Keratinocyte (primary cell): ENCODE data around the gene ZBP1. TPM values are rescaled to one million over a fixed set of nuclear protein-coding genes. Genes with fewer than 3 reads are reported as not detected.

Experiments used
- DNase-seq: peaks from one replicate; pipeline ENCODE4 v3.0.0-alpha.2; 2011; ENCODE audit warnings: low read depth, missing footprints, low spot score
- FAIRE-seq: peaks from 2 replicates; lab custom pipeline; 2011; peaks lifted over from hg19 to GRCh38; lab: Jason Lieb, UNC
- H2AFZ ChIP-seq: 2 replicates; pipeline ENCODE4 v1.6.0; 2012; ENCODE audit warnings: low read length, control low read depth, inconsistent platforms; ENCODE audit not compliant: control insufficient read depth
- H3K27ac ChIP-seq: 2 replicates; pipeline ENCODE4 v1.5.1; 2011; ENCODE audit warnings: low read length; ENCODE audit not compliant: control insufficient read depth, insufficient read depth
- H3K27me3 ChIP-seq: 3 replicates; pipeline ENCODE4 v1.6.0; 2011; ENCODE audit warnings: low read length; ENCODE audit not compliant: control insufficient read depth, insufficient read depth; ENCODE audit errors: extremely low read depth
- H3K36me3 ChIP-seq, 2 experiments: 2 replicates in 1 of 2; 3 replicates in 1 of 2; pipeline ENCODE4 v1.5.1; 2011; ENCODE audit warnings: low read length in 2 of 2, mild to moderate bottlenecking in 1 of 2; ENCODE audit not compliant: control insufficient read depth in 2 of 2, insufficient read depth in 2 of 2; ENCODE audit errors: extremely low read depth in 1 of 2
- H3K4me1 ChIP-seq: 3 replicates; pipeline ENCODE4 v1.5.1; 2011; ENCODE audit warnings: low read length; ENCODE audit not compliant: control insufficient read depth, insufficient read depth; ENCODE audit errors: extremely low read depth
- H3K4me2 ChIP-seq: 3 replicates; pipeline ENCODE4 v1.6.0; 2011; ENCODE audit warnings: low read depth, low read length; ENCODE audit not compliant: control insufficient read depth, insufficient read depth; ENCODE audit errors: extremely low read depth
- H3K4me3 ChIP-seq, 3 experiments: fragments of 200-600 bp in 1 of 3; sonication (generic) in 1 of 3; 2 replicates in 2 of 3; 3 replicates in 1 of 3; pipeline ENCODE4 v1.5.1; 2011 to 2016; ENCODE audit warnings: low read length in 3 of 3, mild to moderate bottlenecking in 3 of 3, control low read depth in 2 of 3, inconsistent platforms in 1 of 3, low read depth in 1 of 3, mixed read lengths in 1 of 3, mixed run types in 1 of 3, moderate library complexity in 1 of 3; ENCODE audit not compliant: control insufficient read depth in 2 of 3, insufficient read depth in 2 of 3; ENCODE audit errors: extremely low read depth in 1 of 3
- H3K79me2 ChIP-seq: 2 replicates; pipeline ENCODE4 v1.6.0; 2012; ENCODE audit warnings: low read length; ENCODE audit not compliant: control insufficient read depth, insufficient read depth
- H3K9ac ChIP-seq: 3 replicates; pipeline ENCODE4 v1.6.0; 2011; ENCODE audit warnings: low read length; ENCODE audit not compliant: control insufficient read depth, insufficient read depth; ENCODE audit errors: extremely low read depth
- H3K9me1 ChIP-seq: 3 replicates; pipeline ENCODE4 v1.6.0; 2011; ENCODE audit warnings: low read length; ENCODE audit not compliant: control insufficient read depth, insufficient read depth; ENCODE audit errors: extremely low read depth
- H3K9me3 ChIP-seq: 2 replicates; pipeline ENCODE4 v1.5.1; 2012; ENCODE audit warnings: low read depth, low read length; ENCODE audit not compliant: control insufficient read depth
- H4K20me1 ChIP-seq: 3 replicates; pipeline ENCODE4 v1.6.0; 2011; ENCODE audit warnings: low read length; ENCODE audit not compliant: control insufficient read depth, insufficient read depth; ENCODE audit errors: extremely low read depth
- EZH2 ChIP-seq: IDR thresholded peaks from one replicate; pipeline ENCODE4 v1.6.1; 2012; ENCODE audit warnings: inconsistent platforms, mild to moderate bottlenecking, low read length, moderate library complexity
- dilution Hi-C: fragments of 300-500 bp; cut with MboI; formaldehyde crosslinking; loops from one replicate; pipeline ENCODE4 v1.7.0; 2020; ENCODE audit warnings: low sequenced_read_pairs; ENCODE audit not compliant: extremely low pct_ligation_motif_present
- polyA plus RNA-seq, 5 experiments: library from polyadenylated mRNA; depleted of rRNA in 3 of 5; stranded (reverse) in 3 of 5; stranded (forward) in 1 of 5; unstranded in 1 of 5; fragments of >200 nt; gene quantifications; 1 replicate in 1 of 5; 2 replicates in 3 of 5; 3 replicates in 1 of 5; pipeline versions ENCODE4 v1.2.1 to v1.2.3, GENCODE V29; 2011 to 2012; ENCODE audit warnings: missing spikeins in 2 of 5, low read depth in 1 of 5, low replicate concordance in 1 of 5
- TF ChIP-seq, protein P1 (sequence below), 3 experiments: IDR thresholded peaks in 1 of 3; conservative IDR thresholded peaks in 1 of 3; optimal IDR thresholded peaks in 1 of 3; 2 replicates in 2 of 3; 3 replicates in 1 of 3; pipeline versions ENCODE3 to v1.5.1; 2011; ENCODE audit warnings: low read length in 3 of 3, mild to moderate bottlenecking in 3 of 3, moderate library complexity in 2 of 3, control low read depth in 1 of 3, inconsistent platforms in 1 of 3; ENCODE audit not compliant: insufficient read depth in 2 of 3; ENCODE audit errors: extremely low read depth in 1 of 3

ZBP1 gene
- polyA plus RNA-seq, 1 donor (not counting 4 experiments of a cell fraction or from before 2014, with no cell fraction given) = 0.08 TPM

DNA sequence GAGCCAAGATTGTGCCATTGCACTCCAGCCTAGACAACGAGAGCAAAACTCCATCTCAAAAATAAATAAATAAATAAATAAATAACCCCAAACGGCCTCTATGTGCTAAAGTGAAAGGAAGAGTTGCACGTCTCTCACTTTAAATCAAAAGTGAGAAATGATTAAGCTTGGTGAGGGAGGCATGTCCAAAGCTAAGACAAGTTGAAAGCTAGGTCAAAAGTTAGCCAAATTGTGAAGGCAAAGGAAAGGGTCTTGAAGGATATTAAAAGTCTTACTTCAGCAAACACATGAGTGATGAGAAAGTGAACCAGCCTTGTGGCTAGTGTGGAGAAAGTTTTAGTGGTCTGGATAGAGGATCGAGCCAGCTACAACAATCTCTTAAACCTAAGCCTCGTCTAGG lies 14.3 kb downstream of the ZBP1 start:
- no peaks in the 10 kb centered on the region for H3K9me1 ChIP-seq
- H3K79me2 ChIP-seq = no peaks in the 10 kb centered on the region
- peaks cover 2% of the 10 kb centered on the region for H3K4me1 ChIP-seq
- no peaks in the 10 kb centered on the region for H3K9me3 ChIP-seq
- peaks cover 43% of the 10 kb centered on the region for H3K27me3 ChIP-seq
- no peak for DNase-seq
- H3K4me3 ChIP-seq = no peak overlapping the region
- dilution Hi-C loops = loop anchor here (25.0 kb wide), 1 partner anchor 581 kb away; no protein-coding TSS in a partner anchor
- no peak overlapping the region for H3K9ac ChIP-seq
- no peak for TF ChIP-seq EZH2
- TF ChIP-seq, protein P1, sequence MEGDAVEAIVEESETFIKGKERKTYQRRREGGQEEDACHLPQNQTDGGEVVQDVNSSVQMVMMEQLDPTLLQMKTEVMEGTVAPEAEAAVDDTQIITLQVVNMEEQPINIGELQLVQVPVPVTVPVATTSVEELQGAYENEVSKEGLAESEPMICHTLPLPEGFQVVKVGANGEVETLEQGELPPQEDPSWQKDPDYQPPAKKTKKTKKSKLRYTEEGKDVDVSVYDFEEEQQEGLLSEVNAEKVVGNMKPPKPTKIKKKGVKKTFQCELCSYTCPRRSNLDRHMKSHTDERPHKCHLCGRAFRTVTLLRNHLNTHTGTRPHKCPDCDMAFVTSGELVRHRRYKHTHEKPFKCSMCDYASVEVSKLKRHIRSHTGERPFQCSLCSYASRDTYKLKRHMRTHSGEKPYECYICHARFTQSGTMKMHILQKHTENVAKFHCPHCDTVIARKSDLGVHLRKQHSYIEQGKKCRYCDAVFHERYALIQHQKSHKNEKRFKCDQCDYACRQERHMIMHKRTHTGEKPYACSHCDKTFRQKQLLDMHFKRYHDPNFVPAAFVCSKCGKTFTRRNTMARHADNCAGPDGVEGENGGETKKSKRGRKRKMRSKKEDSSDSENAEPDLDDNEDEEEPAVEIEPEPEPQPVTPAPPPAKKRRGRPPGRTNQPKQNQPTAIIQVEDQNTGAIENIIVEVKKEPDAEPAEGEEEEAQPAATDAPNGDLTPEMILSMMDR (optimal IDR thresholded peaks at IDR 0.05 in 1 of 3, IDR thresholded peaks at IDR 0.05 in 1 of 3, conservative IDR thresholded peaks at IDR 0.05 in 1 of 3; ENCODE audit: extremely low read depth in 1 of 3, insufficient read depth in 2 of 3, low read length in 3 of 3) = no peak
- FAIRE-seq = no peak
- no peak overlapping the region for H3K27ac ChIP-seq
- no peak overlapping the region for H2AFZ ChIP-seq
- H4K20me1 ChIP-seq = no peaks in the 10 kb centered on the region
- no peaks in the 10 kb centered on the region for H3K36me3 ChIP-seq
- H3K4me2 ChIP-seq = no peak overlapping the region

DNA sequence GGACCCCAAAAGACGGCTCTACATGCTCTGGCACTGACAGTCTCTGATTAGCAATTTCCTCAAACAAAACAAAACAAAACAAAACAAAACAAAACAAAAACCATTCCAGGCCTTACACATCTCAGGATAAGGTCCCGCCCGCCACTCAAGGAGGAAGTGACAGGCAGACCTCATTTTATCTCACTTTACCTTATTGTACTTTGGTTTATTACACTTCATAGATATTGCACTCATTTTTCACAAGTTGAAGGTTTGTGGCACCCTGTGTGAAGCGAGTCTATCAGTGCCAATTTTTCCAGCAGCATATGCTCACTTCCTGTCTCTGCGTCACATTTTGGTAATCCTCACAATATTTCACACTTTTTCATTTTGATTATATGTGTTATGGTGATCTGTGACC lies 15.2 kb downstream of the ZBP1 start:
- DNase-seq (no peak), FAIRE-seq (no peak)
- no peak overlapping the region for H3K9ac ChIP-seq
- H3K4me3 ChIP-seq = no peak overlapping the region
- H3K79me2 ChIP-seq = no peaks in the 10 kb centered on the region
- H2AFZ ChIP-seq = no peak overlapping the region
- dilution Hi-C loops = loop anchor here (25.0 kb wide), 1 partner anchor 582 kb away; no protein-coding TSS in a partner anchor
- no peaks in the 10 kb centered on the region for H3K9me3 ChIP-seq
- H3K36me3 ChIP-seq = no peaks in the 10 kb centered on the region
- H3K27ac ChIP-seq = no peak overlapping the region
- no peak overlapping the region for H3K4me2 ChIP-seq
- no peaks in the 10 kb centered on the region for H4K20me1 ChIP-seq
- H3K27me3 ChIP-seq = peaks cover 35% of the 10 kb centered on the region
- TF ChIP-seq, protein P1 (optimal IDR thresholded peaks at IDR 0.05 in 1 of 3, IDR thresholded peaks at IDR 0.05 in 1 of 3, conservative IDR thresholded peaks at IDR 0.05 in 1 of 3; ENCODE audit: extremely low read depth in 1 of 3, insufficient read depth in 2 of 3, low read length in 3 of 3) = no peak
- TF ChIP-seq EZH2 = no peak
- H3K4me1 ChIP-seq = peaks cover 2% of the 10 kb centered on the region
- no peaks in the 10 kb centered on the region for H3K9me1 ChIP-seq
